Ovary (tissue), 3 donors: Measurements from ENCODE around the gene ASB1.

Experiments
- POLR2A ChIP-seq: fragments of 450-650 bp; IDR thresholded peaks from one replicate; pipeline ENCODE4 v1.6.1; 2017; ENCODE audit warnings: antibody characterized with exemption, mild to moderate bottlenecking, moderate library complexity
- TF ChIP-seq, protein P1 (sequence below), 3 donors: fragments of 450-650 bp in 2 of 3; fragments of 200-600 bp in 1 of 3; IDR thresholded peaks; one replicate each; pipeline versions ENCODE4 v1.5.1 to v1.8.0; 2016 to 2022; ENCODE audit warnings: antibody characterized with exemption in 3 of 3, mild to moderate bottlenecking in 1 of 3
- donor health status: DM: no; HTN: no; CAD: no.

DNA sequence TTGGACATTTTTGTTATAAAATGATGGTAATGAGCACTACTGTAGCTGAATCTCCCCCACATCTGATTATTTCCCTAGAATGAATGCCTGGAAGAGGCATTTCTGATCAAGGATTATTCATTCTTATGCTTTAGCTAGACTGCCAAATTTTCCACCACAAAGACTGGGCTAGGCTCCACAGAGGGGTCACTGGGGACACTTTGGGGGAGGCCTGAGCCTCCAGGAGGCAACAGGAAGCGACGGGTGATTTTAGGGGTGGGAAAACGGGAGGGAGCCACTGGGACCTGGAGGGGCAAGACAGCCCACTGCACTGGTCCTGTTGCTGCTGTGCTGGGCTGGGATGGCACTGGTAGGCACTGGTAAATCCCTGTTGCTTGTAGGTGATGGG lies 2.4 kb upstream of the ASB1 start:
- TF ChIP-seq, protein P1, sequence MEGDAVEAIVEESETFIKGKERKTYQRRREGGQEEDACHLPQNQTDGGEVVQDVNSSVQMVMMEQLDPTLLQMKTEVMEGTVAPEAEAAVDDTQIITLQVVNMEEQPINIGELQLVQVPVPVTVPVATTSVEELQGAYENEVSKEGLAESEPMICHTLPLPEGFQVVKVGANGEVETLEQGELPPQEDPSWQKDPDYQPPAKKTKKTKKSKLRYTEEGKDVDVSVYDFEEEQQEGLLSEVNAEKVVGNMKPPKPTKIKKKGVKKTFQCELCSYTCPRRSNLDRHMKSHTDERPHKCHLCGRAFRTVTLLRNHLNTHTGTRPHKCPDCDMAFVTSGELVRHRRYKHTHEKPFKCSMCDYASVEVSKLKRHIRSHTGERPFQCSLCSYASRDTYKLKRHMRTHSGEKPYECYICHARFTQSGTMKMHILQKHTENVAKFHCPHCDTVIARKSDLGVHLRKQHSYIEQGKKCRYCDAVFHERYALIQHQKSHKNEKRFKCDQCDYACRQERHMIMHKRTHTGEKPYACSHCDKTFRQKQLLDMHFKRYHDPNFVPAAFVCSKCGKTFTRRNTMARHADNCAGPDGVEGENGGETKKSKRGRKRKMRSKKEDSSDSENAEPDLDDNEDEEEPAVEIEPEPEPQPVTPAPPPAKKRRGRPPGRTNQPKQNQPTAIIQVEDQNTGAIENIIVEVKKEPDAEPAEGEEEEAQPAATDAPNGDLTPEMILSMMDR (IDR thresholded peaks at IDR 0.05), result no peak
- no peak for TF ChIP-seq POLR2A
